Nephron (organoid): Measurements from ENCODE around the gene ASPSCR1.

ENCODE experiments used
- H3K27ac Mint-ChIP-seq, 3 experiments: 2 replicates each; pipeline ENCODE4 v1.8.0; 2020; ENCODE audit warnings: mixed read lengths in 3 of 3, mild to moderate bottlenecking in 2 of 3, moderate library complexity in 1 of 3
- H3K27me3 Mint-ChIP-seq: 2 replicates; pipeline ENCODE4 v1.8.0; 2021; ENCODE audit warnings: low read depth, mild to moderate bottlenecking, moderate library complexity, mixed read lengths
- H3K36me3 Mint-ChIP-seq: 2 replicates; pipeline ENCODE4 v1.8.0; 2020; ENCODE audit warnings: low read depth, mixed read lengths
- H3K4me1 Mint-ChIP-seq: 2 replicates; pipeline ENCODE4 v1.8.0; 2020; ENCODE audit warnings: mixed read lengths
- H3K4me3 Mint-ChIP-seq, 3 experiments: 2 replicates each; pipeline ENCODE4 v1.8.0; 2020; ENCODE audit warnings: mild to moderate bottlenecking in 3 of 3, mixed read lengths in 3 of 3, moderate library complexity in 2 of 3
- H3K9me3 Mint-ChIP-seq: 2 replicates; pipeline ENCODE4 v1.8.0; 2020; ENCODE audit warnings: mixed read lengths
- TF ChIP-seq, protein P1 (sequence below), 3 experiments: fragments of 200-600 bp; sonication (generic); IDR thresholded peaks; one replicate each; pipeline ENCODE4 v1.5.0; 2021; ENCODE audit warnings: antibody characterized with exemption in 3 of 3; ENCODE audit not compliant: unreplicated experiment in 3 of 3

ASPSCR1 gene

DNA sequence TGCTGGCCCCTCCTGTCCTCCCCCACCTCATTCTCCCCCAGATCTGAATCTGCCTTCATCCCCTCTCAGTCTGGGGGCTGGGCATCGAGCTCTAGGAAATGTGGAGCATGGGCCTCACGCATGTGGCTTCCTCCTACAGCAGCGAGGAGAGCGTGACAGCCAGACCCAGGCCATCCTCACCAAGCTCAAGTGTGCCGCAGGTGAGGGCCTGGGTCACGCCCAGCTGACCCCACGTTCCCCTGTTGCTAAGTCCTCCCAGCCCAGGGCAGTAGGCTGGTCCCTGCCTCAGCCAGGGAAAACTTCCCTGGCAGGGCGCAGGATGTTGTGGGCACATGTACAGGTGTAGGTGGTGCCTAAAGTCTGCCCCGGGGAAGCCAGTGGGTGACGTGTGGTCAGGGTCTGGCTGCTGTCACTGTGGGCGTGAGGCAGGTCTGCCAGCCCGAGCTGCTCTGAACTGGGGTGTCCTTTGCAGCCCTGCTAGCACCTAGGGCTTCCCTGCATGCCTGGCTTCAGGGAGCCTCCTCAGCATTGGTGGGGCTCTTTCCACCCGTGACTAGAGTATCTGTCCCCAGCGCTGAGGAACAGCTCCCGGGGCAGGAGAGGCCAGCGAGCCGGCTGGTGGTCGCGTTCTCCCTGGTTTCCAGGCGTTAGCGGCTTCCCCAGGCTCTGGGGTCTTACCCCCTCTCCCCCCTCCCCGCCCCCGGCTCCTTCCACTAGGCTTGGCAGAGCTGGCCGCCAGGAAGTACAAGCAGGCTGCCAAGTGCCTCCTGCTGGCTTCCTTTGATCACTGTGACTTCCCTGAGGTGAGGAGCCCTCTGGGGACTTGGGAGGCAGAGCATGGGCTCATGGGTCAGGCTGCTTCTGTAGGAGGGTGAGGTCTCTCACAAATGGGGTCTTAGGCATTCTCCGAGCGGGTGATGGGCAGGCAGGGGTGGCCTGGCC, 77.9 kb downstream of the ASPSCR1 start:
- H3K36me3 Mint-ChIP-seq = peaks cover 11% of the 10 kb centered on the region
- TF ChIP-seq, protein P1, sequence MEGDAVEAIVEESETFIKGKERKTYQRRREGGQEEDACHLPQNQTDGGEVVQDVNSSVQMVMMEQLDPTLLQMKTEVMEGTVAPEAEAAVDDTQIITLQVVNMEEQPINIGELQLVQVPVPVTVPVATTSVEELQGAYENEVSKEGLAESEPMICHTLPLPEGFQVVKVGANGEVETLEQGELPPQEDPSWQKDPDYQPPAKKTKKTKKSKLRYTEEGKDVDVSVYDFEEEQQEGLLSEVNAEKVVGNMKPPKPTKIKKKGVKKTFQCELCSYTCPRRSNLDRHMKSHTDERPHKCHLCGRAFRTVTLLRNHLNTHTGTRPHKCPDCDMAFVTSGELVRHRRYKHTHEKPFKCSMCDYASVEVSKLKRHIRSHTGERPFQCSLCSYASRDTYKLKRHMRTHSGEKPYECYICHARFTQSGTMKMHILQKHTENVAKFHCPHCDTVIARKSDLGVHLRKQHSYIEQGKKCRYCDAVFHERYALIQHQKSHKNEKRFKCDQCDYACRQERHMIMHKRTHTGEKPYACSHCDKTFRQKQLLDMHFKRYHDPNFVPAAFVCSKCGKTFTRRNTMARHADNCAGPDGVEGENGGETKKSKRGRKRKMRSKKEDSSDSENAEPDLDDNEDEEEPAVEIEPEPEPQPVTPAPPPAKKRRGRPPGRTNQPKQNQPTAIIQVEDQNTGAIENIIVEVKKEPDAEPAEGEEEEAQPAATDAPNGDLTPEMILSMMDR (IDR thresholded peaks at IDR 0.05; ENCODE audit: unreplicated experiment in 3 of 3) = no peak

GRCh38 chr17:82055965-82056728, 78.7 kb downstream of the ASPSCR1 start:
- H3K9me3 Mint-ChIP-seq = no peaks in the 10 kb centered on the region
- no peaks in the 10 kb centered on the region for H3K27me3 Mint-ChIP-seq
- TF ChIP-seq, protein P1 (IDR thresholded peaks at IDR 0.05; ENCODE audit: unreplicated experiment in 3 of 3) = no peak
- peak overlapping the region in 1 of 3 experiments; percentile 30 for H3K4me3 Mint-ChIP-seq
- no peak overlapping the region for H3K27ac Mint-ChIP-seq
- H3K4me1 Mint-ChIP-seq = peaks cover 5% of the 10 kb centered on the region
- H3K36me3 Mint-ChIP-seq = peaks cover 12% of the 10 kb centered on the region

More for the DNA sequence above, 77.9 kb downstream of the ASPSCR1 start:
- Mint-ChIP-seq H3K27me3 (no peaks in the 10 kb centered on the region), H3K4me3 (peak overlapping the region; percentile 48 to 63 (median 59)), H3K9me3 (no peaks in the 10 kb centered on the region), H3K4me1 (peaks cover 9% of the 10 kb centered on the region), H3K27ac (no peak overlapping the region)

DNA sequence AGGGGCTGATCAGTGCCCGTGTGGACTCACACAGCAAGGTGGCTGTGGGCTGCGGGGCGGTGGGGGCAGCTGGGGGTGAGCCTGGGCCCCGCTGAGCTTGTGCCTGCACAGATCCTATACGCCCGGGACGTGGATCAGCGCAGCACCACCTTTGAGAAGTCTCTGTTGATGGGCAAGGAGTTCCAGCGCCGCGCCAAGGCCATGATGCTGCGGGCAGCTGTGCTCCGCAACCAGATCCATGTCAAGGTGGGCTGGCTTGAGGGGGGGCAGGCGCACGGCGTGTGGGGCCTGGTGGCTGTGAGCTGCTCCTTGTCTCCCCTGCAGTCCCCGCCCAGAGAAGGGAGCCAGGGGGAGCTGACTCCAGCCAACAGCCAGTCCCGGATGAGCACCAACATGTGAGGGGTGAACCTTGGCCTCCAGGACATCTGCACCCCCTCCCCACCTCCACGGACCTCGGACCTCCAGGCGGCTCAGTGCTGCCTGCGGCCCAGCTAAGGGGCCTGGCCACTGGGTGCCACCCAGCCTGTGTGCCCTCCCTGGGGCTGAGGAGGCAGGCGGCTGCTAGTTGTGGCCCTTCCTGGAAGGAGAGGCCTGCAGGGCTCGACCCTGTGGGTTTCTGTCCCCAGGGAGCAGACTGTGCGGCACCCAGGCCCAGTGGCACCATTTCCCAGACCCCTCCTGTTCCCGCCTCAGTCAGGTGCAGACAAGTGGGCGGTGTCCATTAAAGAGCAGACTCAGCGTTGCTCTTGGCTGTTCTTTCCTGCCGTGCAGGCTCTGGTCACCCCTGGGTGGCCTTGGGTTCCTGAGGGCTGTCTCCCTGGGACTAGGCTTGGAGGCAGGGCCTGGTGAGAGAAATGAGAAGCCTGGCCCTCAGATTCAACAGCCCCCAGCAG, 79.5 kb downstream of the ASPSCR1 start:
- Mint-ChIP-seq H3K9me3 (no peaks in the 10 kb centered on the region), H3K36me3 (peaks cover 12% of the 10 kb centered on the region), H3K27me3 (no peaks in the 10 kb centered on the region), H3K4me1 (peaks cover 5% of the 10 kb centered on the region), H3K27ac (no peak overlapping the region), H3K4me3 (no peak overlapping the region)
- TF ChIP-seq, protein P1 (IDR thresholded peaks at IDR 0.05; ENCODE audit: unreplicated experiment in 3 of 3) = no peak

DNA sequence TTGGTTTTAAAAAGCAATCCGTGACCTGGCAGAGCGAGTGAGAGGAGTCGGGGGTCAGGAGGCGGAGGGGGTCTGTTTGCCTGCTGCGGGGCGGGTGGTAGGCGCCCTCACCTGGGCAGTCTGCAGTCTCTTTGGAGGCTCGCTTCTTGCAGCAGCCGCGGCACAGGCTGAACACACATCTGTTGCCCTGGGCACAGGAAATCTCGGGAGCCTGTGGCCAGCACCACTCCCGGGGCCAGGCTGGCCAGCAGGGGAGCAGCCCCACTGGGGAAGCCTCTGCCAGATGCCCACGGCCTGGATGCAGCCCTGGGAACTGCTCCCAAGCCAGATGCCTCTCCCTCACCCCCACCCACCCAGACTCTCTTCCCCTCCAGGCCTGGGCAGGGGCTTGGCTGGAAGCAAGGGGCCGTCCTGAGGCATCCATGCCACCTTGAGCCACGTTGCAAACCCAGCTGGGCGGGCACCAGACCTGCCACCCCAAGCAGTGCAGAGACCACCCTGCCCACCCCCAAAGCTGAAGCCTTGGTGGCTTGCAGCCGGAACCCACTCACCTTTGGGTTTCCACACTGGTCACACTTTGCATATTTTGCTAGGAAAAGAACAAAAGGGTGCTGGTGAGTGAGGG, 80.9 kb downstream of the ASPSCR1 start:
- H3K36me3 Mint-ChIP-seq = peaks cover 12% of the 10 kb centered on the region
- no peak overlapping the region for H3K4me3 Mint-ChIP-seq
- peaks cover 1% of the 10 kb centered on the region for H3K4me1 Mint-ChIP-seq
- no peaks in the 10 kb centered on the region for H3K27me3 Mint-ChIP-seq
- no peak overlapping the region for H3K27ac Mint-ChIP-seq
- TF ChIP-seq, protein P1 (IDR thresholded peaks at IDR 0.05; ENCODE audit: unreplicated experiment in 3 of 3) = no peak
- H3K9me3 Mint-ChIP-seq = no peaks in the 10 kb centered on the region

DNA sequence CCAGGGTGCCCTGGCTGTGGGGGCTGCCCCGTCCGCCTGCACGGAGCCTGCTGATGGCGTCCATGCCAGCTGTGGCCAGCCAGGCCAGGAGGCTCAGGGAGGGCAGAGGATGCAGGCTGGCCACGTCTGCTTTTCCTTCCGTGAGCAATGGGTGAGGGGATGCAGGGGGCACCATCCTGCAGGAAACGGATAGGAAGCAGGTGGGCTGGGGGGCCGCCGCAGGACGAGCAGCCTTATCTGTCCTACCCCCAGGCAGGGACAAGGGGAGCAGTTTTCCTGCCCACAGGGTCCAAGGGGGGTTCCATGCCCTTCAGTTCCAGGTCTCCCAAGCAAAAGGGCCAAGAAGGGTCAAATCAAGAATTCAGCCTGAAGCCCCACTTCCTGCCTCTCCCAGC, 81.4 kb downstream of the ASPSCR1 start:
- no peaks in the 10 kb centered on the region for H3K4me1 Mint-ChIP-seq
- TF ChIP-seq, protein P1 (IDR thresholded peaks at IDR 0.05; ENCODE audit: unreplicated experiment in 3 of 3) = no peak
- H3K36me3 Mint-ChIP-seq = peaks cover 12% of the 10 kb centered on the region
- no peak overlapping the region for H3K27ac Mint-ChIP-seq
- no peaks in the 10 kb centered on the region for H3K9me3 Mint-ChIP-seq
- no peak overlapping the region for H3K4me3 Mint-ChIP-seq
- no peaks in the 10 kb centered on the region for H3K27me3 Mint-ChIP-seq
